Right ventricle myocardium superior (tissue), 1 donor: Measurements from ENCODE around the gene METTL17. TPM values are rescaled to one million over a fixed set of nuclear protein-coding genes. Genes with fewer than 3 reads are reported as not detected.
A peak's percentile ranks its signal among the peaks of the same experiment; 100 is the strongest.
"Not testable (repeated sequence)": the region's sequence is repeated elsewhere in the genome, so short reads cannot be mapped to it uniquely, and the experiment has no call there.

Source experiments
- ATAC-seq: fragments of 200-7000 bp; cut with Tn5 transposase; one replicate; pipeline ENCODE4 v1.9.1; 2020; ENCODE audit warnings: mild to moderate bottlenecking; ENCODE audit not compliant: poor library complexity
- DNase-seq: peaks from one replicate; pipeline ENCODE4 v3.0.0-alpha.2; 2020
- intact Hi-C: fragments of 100-400 bp; cut with DNase I; formaldehyde crosslinking; loops from one replicate; pipeline ENCODE4 v1.11.2; 2022
- long read RNA-seq: library from polyadenylated mRNA; unstranded; transcript quantifications from one replicate; pipeline ENCODE4 v2.0.0, GENCODE V29; 2021
- total RNA-seq: library from RNA; stranded (reverse); fragmentation: NEBNext Ultra II Directional; extraction: Animal tissue kit (Norgen Biotek cat#: 25700); gene quantifications from one replicate; pipeline ENCODE4 v1.2.1, GENCODE V29; 2021
- donor health status: DM: no; HTN: yes; CAD: no; lungs with severe emphysema.

The METTL17 gene
- 41.7 TPM for total RNA-seq
- long read RNA-seq, transcript METTL17-201 (14 exons, 1,749 nt), result major isoform, 46 of 76 reads
- long read RNA-seq, partial matches to known transcripts, result 2 of 76 reads
- long read RNA-seq, other reads (novel, unspliced or antisense), result 17 of 76 reads

- intact Hi-C loops, result no loop called here
Measured at GRCh38 chr14:20989787-20990600, at the start of gene METTL17. Gene METTL17, plus strand, starts transcription at chr14:20989980. Its CDS starts 23 bp downstream, at chr14:20990003.

GRCh38 chr14:20945146-20945545 is 44.6 kb upstream of the METTL17 start:
- intact Hi-C loops, DNase-seq, ATAC-seq: not testable (repeated sequence)

More at GRCh38 chr14:20989787-20990600, at the start of gene METTL17:
- ATAC-seq, result peak; percentile 95
- DNase-seq, result peak; percentile 93

GRCh38 chr14:20946707-20947106 is 43.1 kb upstream of the METTL17 start:
- ATAC-seq, intact Hi-C loops, DNase-seq: not testable (repeated sequence)

- ATAC-seq, result peak; percentile 56
- DNase-seq, intact Hi-C loops: not testable (repeated sequence)
Measured at GRCh38 chr14:20954736-20955537, 34.8 kb upstream of the METTL17 start, which contains the start of gene RNASE2. Gene RNASE2, plus strand, starts transcription at chr14:20955487. Its CDS starts 285 bp downstream, at chr14:20955772.

GRCh38 chr14:20955538-20955873 is 34.3 kb upstream of the METTL17 start:
- DNase-seq, intact Hi-C loops: not testable (repeated sequence)
- ATAC-seq, result peak; percentile 36

- intact Hi-C loops, result no loop called here
- no peak for ATAC-seq
- DNase-seq, result no peak
Measured at GRCh38 chr14:20956376-20956976, 33.3 kb upstream of the METTL17 start.

GRCh38 chr14:20958946-20959345 is 30.8 kb upstream of the METTL17 start:
- intact Hi-C loops, ATAC-seq, DNase-seq: not testable (repeated sequence)

- DNase-seq (no peak), ATAC-seq (no peak)
- intact Hi-C loops, result no loop called here
Measured at GRCh38 chr14:20969336-20969735, 20.4 kb upstream of the METTL17 start.

GRCh38 chr14:20970647-20970982 is 19.2 kb upstream of the METTL17 start:
- ATAC-seq, result peak; percentile 36

GRCh38 chr14:20970983-20971704 is 18.6 kb upstream of the METTL17 start:
- intact Hi-C loops, result loop anchor here (10.0 kb wide), 1 partner anchor 276 kb away; no protein-coding TSS in a partner anchor
- peak; percentile 99 for ATAC-seq
- peak; percentile 91 for DNase-seq

More at GRCh38 chr14:20970647-20970982, 19.2 kb upstream of the METTL17 start:
- no peak for DNase-seq
- intact Hi-C loops, result loop anchor here (10.0 kb wide), 1 partner anchor 276 kb away; no protein-coding TSS in a partner anchor

GRCh38 chr14:20971705-20972021 is 18.1 kb upstream of the METTL17 start:
- intact Hi-C loops, result loop anchor here (10.0 kb wide), 1 partner anchor 277 kb away; no protein-coding TSS in a partner anchor
- ATAC-seq, result peak; percentile 47
- no peak for DNase-seq

GRCh38 chr14:20973501-20973900 is 16.3 kb upstream of the METTL17 start:
- DNase-seq (no peak), ATAC-seq (no peak)
- intact Hi-C loops, result loop anchor here (10.0 kb wide), 1 partner anchor 279 kb away; no protein-coding TSS in a partner anchor

- no peak for ATAC-seq
- intact Hi-C loops, result loop anchor here (10.0 kb wide), 1 partner anchor 281 kb away; no protein-coding TSS in a partner anchor
- DNase-seq, result no peak
Measured at GRCh38 chr14:20976291-20976690, 13.5 kb upstream of the METTL17 start.

- DNase-seq, result no peak
- intact Hi-C loops, result loop anchor here (10.0 kb wide), 1 partner anchor 284 kb away; no protein-coding TSS in a partner anchor
- ATAC-seq, result no peak
Measured at GRCh38 chr14:20978687-20979086, 11.1 kb upstream of the METTL17 start.

- DNase-seq (no peak), ATAC-seq (no peak)
- intact Hi-C loops, result no loop called here
Measured at GRCh38 chr14:20980906-20981305, 8.9 kb upstream of the METTL17 start.

- intact Hi-C loops, result no loop called here
Measured at GRCh38 chr14:20982646-20983369, 7.0 kb upstream of the METTL17 start.

GRCh38 chr14:20985650-20986049 is 4.1 kb upstream of the METTL17 start:
- DNase-seq, ATAC-seq, intact Hi-C loops: not testable (repeated sequence)

More at GRCh38 chr14:20982646-20983369, 7.0 kb upstream of the METTL17 start:
- no peak for ATAC-seq
- DNase-seq, result no peak
